Upper lobe of left lung (tissue), 4 donors: ENCODE results near the gene USP48.

Source experiments
- CTCF ChIP-seq, 6 experiments: fragments of 450-650 bp in 4 of 6; fragments of 200-600 bp in 2 of 6; sonication (generic) in 2 of 6; IDR thresholded peaks; one replicate each; pipeline ENCODE4 v1.5.1; 2016 to 2019; ENCODE audit warnings: antibody characterized with exemption in 6 of 6
- POLR2A ChIP-seq, 4 donors: fragments of 450-650 bp; IDR thresholded peaks; one replicate each; pipeline ENCODE4 v1.5.1; 2016 to 2017; ENCODE audit warnings: antibody characterized with exemption in 4 of 4, mild to moderate bottlenecking in 2 of 4

GRCh38 chr1:21655259-21655658 lies 127.7 kb downstream of the USP48 start:
- TF ChIP-seq POLR2A (IDR thresholded peaks at IDR 0.05): no peak
- TF ChIP-seq CTCF (IDR thresholded peaks at IDR 0.05): no peak
